NCI-H1436 treated with DMSO at 0.1 percent for 48 hours (cell line): ENCODE results near the gene RIN3.
"Not testable (repeated sequence)": the region's sequence is repeated elsewhere in the genome, so short reads cannot be mapped to it uniquely, and the experiment has no call there.

Source experiments
- DNase-seq: peaks from one replicate; lab custom pipeline; 2025; lab: John Stamatoyannopoulos, UW

The RIN3 gene

DNA sequence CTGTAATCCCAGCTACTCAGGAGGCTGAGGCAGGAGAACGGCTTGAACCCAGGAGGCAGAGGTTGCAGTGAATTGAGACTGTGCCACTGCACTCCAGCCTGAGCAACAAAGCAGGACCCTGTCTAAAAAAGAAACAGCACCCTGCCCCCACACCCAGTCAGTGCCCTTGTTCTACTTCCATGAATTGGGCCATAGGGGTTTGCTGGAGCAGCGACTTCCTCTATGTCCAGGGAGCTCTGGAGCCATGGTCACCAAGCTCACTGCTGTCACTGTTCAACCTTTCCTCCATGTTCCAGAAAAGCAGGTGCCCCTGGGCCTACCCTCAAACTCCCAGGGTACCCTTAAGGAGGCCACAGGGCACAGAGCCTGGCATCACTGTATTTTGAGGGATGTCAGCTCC, 116.8 kb downstream of the RIN3 start:
- DNase-seq, result no peak

DNA sequence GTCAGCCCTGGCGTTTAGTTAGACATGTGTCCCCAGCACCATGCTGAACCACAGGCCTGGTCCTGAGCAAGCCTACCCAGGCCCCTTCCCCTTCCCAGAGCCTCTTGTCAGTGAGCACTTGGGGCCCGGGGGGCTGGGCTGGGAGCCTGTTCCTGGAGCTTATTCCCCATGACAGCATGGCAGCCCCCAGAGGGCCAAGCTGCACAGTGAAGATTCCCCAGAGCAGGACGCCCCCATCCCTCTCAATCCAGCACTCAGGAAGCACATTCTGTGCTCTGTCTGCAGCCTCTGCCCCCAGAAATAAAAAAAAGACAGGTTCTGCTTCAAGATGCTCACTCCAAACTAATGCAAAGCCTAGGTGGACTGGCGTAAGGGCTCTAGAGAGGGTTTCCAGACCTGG, 117.5 kb downstream of the RIN3 start:
- no peak for DNase-seq

DNA sequence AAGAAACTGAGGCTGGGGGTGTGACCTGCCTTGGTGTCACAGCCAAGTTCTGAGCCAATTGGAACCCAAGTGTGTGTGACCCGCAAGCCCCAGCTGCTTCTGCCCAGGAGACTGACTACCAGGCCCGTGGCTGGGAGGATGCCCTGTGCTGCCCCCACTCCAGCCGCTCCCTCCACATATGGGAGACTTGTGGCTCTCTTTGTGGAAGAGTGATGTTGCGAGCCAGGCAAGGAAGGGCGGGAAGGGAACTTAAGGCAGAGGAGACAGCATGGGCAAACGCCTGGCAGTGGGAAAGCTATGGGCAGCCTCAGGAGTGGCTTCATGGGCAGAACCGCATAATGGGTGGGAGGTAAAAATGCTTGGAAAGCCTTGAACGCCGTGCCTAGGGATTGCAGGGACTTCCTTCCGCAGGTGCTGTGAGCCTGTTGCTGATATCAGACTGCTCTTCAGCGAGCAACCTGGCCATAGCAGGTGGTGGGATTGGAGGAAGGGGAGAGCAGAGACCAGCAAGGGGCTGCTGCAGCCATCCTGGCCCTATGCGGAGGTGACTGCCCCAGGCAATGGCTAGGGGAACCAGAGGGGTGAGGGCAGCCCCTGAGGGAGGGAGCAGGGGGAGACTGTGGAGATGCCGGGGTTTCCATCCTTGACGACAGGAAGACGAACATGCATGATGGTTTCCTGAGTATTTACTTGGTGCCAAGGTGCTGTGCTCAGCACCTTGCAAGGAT, 119.1 kb downstream of the RIN3 start:
- DNase-seq, result no peak

DNA sequence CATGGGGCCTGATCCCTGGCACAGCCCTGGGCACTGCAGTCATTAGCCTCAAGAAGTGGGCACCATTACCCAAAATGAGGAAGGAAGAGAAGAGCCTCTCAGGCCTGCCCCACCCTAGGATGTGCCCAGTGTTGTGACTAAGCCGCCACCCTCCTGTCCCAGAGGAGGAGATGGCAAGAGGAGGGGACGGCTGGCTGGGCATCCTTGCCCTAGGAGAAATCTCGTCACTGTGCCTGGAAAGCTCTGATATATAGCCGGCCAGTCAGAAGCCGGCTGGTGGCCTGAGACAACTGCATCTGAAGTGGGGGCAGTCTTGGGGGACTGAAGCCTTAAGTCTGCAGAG, 119.7 kb downstream of the RIN3 start:
- no peak for DNase-seq

DNA sequence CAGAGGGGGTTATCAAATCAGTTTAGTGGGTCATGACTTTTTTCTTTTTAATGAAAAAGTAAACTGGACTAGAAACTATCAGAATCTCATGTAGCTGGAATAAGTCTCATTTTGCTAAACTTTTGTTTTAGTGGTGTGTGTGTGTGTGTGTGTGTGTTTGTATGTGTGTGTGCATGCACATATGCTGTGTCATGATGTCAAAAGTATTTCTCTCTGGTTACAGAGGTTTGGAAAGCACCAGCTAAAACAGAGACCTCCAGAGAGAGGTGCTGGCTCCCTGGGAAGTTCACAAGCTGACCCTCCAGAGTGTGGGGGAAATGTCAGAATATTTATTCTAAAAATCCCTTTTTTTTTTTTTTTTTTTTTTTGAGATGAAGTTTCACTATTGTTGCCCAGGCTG, 120.1 kb downstream of the RIN3 start:
- no peak for DNase-seq

DNA sequence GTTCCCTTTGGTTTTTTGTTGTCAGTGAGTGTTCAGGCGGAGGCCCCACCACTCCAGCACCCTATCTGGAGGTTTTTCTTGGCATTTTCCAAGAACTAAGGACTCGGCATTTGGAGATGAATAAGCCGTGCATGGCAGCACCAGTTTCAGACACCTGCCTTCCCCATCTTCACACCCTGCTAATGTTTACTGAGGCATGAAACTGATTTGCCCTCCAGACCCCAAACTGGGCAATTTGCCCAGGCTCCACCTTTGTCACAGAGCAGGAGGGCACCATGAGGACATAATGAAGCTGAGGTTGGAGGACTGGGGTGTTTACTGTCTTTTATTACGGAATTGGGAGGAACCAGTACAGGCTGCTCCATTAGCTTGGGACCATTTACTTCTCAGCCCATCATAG, 121.5 kb downstream of the RIN3 start:
- peak; percentile 18 for DNase-seq

DNA sequence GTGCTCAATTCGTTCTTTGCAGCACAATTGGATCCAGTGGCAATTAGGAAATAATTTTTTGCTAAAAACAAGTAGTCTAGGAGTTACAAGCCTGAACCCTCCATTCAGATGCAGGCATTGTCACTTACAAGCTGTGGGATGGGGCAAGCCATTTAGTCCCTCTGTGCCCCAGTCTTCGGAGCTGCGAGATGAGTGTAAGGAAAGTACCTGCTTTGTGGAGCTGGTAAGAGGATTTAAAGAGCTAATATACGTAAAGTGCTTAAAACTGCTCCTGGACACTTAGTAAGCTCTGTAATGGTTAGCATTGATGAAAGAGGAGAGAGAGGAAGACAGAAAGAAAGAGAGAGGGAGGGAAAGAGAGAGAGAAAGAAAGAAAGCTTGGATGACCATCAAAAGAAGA, 122.3 kb downstream of the RIN3 start:
- DNase-seq, result no peak

DNA sequence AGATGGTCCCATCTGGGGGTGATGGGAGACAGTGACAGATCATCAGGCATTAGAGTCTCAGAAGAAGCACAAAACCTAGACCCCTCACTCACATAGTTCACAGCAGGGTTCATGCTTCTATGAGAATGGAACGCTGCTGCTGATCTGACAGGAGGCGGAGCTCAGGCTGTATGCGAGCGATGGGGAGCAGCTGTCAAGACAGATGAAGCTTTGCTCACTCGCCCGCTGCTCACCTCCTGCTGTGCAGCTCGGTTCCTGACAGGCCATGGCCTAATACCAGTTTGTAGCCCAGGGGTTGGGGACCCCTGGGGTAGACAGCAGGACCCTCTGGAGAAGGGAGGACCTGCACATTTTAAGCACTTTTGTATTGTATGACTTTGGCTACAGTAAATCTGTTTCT, 123.6 kb downstream of the RIN3 start:
- no peak for DNase-seq

DNA sequence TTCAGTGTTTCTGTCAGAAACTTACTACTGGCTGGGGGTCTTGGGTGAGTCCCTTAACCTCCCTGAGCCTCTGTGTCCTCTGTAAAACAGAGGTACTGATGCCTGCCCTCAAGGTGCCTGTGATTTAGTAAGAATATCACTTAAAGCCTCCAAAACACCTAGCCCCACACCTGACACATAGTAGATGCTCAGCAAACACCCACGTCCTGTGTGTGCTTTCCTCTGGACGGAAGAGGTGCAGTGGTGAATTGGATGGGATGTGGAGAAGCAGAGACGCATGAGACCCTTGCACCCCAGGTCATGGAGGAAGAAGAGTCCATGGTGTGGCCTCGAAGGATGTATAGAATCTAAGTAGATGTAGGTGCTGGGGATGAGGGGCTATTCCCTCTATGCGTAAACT, 124.3 kb downstream of the RIN3 start:
- DNase-seq, result no peak

DNA sequence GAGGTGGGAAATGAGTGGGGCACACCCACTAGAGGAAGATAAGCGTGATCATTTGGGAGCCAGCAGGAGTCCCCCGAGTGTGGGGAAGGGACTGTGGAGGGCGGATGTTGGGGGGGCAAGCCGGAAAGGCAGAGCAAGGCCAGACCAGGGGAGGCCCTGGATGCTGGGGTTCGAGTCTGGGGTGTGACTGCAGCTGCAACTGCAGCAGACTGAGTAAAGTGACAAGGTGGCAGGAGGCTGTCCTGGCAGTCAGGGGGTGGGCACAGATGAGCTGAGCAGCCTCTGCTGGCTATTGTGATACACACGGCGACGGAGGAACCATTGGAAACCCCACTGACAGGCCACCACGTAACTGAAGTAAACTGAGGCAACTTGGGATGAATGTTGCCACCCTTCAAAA, 124.7 kb downstream of the RIN3 start:
- DNase-seq, result no peak

DNA sequence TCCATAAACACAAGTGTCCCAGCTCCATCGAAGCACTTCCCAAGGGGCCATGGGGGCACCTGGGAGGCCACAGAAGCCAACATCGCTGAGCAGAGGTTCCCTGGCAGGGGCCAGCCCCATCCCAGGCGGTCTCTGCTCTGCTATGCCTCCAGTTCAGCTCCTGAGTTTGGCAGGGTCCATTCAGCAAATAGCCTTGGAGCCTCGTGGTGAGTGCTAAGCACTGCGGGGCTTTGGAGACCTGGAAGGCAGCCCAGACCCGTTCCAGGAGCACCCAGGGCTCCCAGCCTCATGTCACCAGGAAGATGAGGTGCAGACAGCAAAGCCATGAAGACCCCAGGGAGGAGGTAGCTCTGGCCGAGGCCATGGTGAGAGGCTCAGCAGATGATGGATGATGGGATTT, 125.3 kb downstream of the RIN3 start:
- DNase-seq, result no peak

DNA sequence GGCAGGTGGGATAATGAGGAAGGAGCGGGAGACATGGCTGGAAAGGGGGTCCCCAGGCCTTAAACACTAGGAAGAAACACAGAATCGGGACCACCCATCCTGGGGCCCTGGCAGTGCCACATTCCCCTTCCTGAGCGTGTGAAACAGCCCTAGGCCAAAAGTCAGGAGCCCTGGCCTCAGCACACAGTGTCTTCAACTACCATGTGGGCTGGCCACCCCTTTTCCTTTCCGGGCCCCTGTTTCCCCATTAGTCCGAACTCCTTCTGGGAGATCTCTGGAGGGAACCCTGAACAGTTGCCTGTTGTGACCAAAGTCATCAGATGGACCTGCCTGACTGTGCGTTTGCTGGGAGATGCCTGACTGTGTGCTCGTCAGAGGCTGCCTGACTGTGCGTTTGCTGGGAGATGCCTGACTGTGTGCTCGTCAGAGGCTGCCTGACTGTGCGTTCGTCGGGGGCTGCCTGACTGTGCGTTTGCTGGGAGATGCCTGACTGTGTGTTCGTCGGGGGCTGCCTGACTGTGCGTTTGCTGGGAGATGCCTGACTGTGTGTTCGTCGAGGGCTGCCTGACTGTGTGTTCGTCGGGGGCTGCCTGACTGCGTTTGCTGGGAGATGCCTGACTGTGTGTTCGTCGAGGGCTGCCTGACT, 126.0 kb downstream of the RIN3 start:
- DNase-seq, result not testable (repeated sequence)

DNA sequence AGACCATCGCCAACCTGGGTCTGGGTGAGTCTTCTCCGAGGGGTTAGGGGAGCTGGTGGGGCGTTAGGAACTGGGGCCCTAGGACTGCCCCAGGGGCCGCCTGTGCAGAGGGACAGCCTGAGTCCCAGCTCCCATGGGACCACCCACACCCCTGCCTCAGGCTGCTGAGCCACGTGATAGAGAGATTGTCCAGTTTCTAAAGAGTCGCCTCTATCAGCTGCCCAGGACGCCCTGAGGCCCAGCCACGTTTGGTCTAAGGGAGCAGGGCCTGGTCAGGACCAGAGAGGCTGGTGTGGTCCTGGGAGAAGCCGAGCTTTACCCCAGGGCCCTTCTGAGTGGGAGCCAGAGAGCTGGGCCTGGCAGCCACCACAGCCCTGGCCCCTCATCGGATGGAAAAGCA, 127.7 kb downstream of the RIN3 start:
- DNase-seq, result no peak

DNA sequence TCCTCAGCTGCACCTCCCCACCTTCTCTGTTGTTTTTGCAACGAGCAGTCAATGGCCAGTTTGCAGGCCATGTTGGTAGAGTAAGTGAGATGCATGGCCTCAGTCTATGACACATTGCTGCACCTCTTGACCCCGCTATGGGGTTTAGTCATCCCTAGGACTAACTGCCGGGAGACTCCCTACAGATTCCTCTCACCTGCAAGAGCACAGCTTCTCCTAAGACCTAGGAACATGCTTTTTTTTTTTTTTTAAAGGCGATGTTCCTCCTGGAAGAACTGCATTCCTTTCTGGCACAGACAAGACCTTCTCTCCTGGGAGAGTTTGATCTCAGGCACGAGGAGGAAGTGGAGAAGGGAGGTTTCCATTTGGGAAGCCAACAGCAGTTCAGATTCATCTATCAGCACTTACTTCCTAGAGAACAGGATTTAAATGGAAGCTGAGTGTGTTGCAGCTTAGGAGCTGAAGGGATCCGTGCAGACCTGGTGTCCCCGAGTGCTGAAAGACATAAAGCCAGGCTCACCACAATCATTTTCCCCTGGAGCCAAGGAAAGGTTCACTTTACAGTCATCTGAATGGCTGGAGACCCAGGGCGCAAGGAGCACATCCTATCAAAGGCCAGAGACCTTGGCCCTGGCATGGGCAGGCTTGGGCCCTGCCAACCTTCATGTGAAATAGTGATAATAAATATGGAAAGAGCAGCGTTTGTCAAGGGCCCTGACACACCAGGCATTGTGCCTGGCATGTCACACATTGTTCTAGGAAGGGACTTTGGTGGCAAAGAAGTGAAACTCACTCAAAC, 130.8 kb downstream of the RIN3 start:
- no peak for DNase-seq

DNA sequence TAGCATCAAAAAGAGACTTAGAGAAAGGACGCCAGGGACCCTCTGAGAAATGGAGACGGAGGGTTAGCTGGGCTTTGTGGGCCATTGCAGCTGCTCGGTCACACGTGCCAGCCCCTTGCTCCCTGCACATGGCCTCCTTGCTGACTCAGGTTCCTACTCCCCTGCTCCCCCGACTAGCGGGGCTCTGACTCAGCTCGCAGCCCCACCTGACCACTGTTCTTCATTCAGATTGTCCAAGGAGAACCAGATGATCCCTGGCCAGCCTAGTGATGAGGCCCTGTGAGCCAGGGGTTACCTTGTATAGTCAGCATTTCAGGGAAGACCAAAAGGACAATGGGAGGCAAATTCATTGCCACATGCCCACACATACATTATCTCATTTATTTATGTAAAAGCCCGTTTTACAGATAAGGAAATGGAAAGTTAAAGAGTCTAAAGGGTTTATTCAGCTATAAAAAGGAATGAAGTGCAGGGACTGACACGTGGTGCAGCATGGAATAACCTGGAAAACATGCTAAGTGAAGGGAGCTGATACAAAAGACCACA, 131.5 kb downstream of the RIN3 start:
- no peak for DNase-seq

DNA sequence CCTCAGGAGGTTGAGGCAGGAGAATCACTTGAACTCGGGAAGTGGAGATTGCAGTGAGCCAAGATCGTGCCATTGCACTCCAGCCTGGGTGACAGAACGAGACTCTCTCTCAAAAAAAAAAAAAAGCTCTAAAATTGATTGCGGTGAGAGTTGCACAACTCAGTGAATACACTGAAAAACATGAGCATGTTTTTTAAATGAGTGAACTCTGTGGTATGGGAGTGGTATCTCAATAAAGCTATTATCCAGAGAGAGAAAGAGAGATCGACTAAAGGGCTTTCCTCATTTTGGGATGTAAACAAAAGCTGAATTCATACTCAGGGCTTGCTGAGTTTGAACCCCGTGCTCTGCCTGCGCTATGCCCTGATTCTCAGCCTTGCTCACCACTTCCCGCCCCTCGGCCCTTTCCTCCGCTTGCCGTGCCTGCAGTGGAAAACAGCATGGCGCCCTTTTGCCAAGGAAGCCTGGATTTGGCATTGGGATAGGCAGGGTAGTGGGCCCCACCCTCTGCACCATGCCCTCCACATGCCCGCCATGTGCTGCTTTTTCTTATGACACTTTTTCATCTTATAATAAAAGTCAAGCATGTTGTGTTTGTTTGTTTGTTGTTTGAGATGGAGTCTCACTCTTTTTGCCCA, 132.4 kb downstream of the RIN3 start:
- DNase-seq, result no peak

DNA sequence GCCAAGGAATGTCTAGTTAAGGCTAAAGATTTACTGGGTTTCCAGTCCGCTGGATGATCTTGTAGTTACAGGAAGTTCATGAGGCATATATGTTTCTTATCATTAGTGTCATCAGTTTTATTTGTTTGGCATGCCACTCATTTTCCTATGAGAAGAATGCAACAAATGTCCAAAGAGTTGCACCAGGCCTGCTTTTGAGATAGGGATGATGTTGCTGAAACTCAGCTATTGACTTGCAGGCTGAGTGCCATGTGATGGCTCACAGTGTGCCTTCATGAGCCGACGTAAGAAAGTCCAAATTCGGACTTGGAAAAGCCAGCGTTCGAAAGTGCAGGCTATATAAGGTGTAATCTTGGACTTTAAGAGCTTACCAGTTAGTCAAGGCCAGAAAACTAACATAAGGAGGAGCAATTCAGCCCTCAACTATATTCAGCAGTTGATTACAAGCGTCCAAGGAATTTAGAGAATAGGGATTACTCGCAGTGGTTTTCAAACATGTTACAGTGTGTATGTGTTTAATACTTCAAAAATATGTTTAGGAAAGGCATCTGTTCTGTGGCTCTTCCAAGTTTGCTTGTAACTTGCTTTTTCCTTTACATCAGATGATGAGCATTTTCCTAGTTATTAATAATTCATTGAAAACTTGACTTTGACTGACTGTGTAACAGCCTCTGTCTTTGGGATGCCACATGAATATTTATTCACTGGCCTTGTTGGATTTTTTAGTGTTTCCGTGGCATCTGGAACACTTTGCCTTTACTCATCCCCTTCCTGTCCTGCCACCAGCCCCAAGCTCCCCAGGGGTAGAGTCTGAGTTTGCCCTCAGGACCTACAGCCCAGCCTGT, 133.6 kb downstream of the RIN3 start:
- no peak for DNase-seq

DNA sequence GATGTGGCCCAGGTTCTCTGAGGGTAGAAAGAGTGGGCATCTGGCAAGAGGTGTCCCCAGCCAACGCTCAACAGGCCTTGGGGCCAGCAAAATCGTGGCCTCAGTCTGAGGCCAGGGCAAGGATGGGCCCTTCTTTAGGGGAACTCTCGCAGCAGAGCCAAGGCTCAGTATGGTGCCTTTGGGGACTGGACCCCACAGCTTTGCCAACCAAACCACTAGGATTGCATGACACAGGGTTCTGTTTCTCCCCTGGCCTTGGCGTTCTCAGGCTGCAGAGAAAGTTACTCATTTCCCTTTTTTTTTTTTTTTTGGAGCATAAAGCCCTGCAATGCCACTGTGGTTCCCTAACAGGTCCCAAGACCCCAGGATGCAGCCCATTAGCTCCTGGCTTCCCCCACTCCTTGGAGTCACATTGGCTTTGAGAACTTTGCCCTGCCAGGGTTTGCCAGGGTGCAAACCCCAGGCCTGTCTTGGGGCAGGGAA, 134.3 kb downstream of the RIN3 start:
- no peak for DNase-seq

DNA sequence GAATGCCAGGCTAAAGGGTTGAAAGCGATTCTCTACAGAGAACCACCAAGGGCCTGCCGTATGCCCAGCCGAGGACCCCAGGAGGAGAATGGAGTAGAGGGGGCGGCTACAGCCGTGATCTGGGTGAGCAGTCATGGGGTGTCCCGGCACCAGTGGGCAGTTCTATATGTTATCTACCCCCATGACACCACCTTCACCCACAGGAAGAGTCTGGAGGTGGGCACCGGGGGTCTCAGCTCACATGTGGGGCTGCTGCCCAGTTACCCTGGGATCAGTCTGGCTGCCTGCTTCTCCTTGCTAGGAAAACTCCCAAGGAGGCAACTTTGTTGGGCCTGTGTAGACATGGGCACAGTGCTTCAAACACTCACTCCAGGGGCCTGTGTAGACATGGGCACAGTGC, 135.5 kb downstream of the RIN3 start:
- no peak for DNase-seq

DNA sequence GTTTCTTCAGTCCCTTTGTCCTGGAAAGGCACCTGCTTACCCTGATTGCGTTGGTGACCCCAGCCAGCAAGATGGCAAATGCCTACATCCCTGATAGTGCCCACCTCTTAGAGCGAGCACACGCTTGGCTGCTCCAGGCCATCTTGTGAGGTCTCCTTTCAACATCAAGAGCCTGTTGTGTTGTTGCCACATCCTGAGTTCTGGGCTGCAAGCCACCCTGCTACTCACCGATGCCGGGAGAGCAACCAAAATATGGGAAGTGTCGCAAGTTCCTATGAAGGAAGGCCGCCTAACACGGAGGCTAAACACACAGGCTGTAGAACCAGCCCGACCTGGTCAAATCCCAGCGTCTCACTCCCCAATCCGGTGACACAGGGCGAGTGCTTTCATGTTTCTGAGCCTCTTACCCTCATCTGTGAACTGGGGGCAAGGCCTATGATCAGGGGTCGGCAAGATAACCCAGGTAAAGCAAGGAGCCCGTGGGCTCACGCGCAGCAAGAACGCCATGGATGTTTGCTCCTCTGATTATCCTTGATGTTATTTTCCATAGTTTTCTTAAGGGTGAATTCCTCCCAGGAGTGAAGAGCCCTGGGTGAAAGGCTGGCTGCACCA, 136.5 kb downstream of the RIN3 start:
- no peak for DNase-seq

DNA sequence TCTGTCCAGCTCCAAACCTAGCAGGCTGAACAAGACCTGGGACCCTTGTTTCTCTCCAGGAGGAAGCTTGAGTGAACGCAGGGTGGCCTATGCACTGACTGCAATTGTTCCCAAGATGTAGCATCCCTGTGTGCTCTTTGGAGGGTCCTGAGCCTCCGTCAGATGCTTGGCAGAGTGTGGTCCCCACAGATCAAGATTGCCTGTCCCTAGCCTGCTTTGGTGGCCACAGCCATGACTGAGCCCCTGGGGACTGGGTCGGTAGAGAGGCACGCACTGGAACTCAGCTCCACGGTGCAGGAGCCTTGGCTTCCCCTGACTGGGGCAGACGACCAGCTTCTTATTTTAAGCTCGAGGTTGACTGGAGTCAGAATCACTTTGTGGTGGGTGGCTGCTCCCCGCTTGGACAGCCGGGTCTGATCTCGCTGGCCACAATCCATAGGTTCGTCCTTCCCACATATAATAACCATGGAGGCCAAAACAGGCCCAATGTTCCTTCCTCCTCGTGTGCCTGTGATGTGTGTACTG, 137.1 kb downstream of the RIN3 start:
- no peak for DNase-seq
